DMS153 treated with DMSO at 0.1 percent for 48 hours (cell line): ENCODE data around the gene NBEA.

Experiments
- DNase-seq: peaks from one replicate; lab custom pipeline; 2025; ENCODE audit not compliant: unreplicated experiment; lab: John Stamatoyannopoulos, UW

Gene NBEA

GRCh38 chr13:35473206-35473775 is 531.2 kb downstream of the NBEA start:
- DNase-seq, result no peak

GRCh38 chr13:35473802-35474201 is 531.7 kb downstream of the NBEA start:
- DNase-seq, result no peak

GRCh38 chr13:35474496-35475211 is 532.6 kb downstream of the NBEA start:
- DNase-seq, result no peak

- no peak for DNase-seq
Measured at GRCh38 chr13:35475212-35475959, 533.3 kb downstream of the NBEA start.

- no peak for DNase-seq
Measured at GRCh38 chr13:35475960-35476943, 534.2 kb downstream of the NBEA start, which contains the start of gene MAB21L1. Gene MAB21L1 (minus strand): TSS chr13:35476689. CDS start chr13:35476138, 551 bp downstream.

- no peak for DNase-seq
Measured at GRCh38 chr13:35477386-35477946, 535.4 kb downstream of the NBEA start.

- no peak for DNase-seq
Measured at GRCh38 chr13:35478271-35479037, 536.4 kb downstream of the NBEA start.

- no peak for DNase-seq
Measured at GRCh38 chr13:35479038-35479492, 537.0 kb downstream of the NBEA start.

- DNase-seq, result no peak
Measured at GRCh38 chr13:35479706-35480105, 537.6 kb downstream of the NBEA start.

- no peak for DNase-seq
Measured at GRCh38 chr13:35480346-35480745, 538.3 kb downstream of the NBEA start.

- no peak for DNase-seq
Measured at GRCh38 chr13:35481777-35482176, 539.7 kb downstream of the NBEA start.

GRCh38 chr13:35482527-35482926 is 540.5 kb downstream of the NBEA start:
- DNase-seq, result no peak

- DNase-seq, result no peak
Measured at GRCh38 chr13:35483761-35484160, 541.7 kb downstream of the NBEA start.

GRCh38 chr13:35484384-35484783 is 542.3 kb downstream of the NBEA start:
- DNase-seq, result no peak

- no peak for DNase-seq
Measured at GRCh38 chr13:35485424-35485823, 543.4 kb downstream of the NBEA start.

GRCh38 chr13:35489050-35489449 is 547.0 kb downstream of the NBEA start:
- DNase-seq, result no peak

- DNase-seq, result no peak
Measured at GRCh38 chr13:35496006-35496405, 553.9 kb downstream of the NBEA start.

- no peak for DNase-seq
Measured at GRCh38 chr13:35496761-35497386, 554.8 kb downstream of the NBEA start.

- peak; percentile 7 for DNase-seq
Measured at GRCh38 chr13:35498231-35498630, 556.2 kb downstream of the NBEA start.
